Measurements from ENCODE around the gene LMCD1.

DNA sequence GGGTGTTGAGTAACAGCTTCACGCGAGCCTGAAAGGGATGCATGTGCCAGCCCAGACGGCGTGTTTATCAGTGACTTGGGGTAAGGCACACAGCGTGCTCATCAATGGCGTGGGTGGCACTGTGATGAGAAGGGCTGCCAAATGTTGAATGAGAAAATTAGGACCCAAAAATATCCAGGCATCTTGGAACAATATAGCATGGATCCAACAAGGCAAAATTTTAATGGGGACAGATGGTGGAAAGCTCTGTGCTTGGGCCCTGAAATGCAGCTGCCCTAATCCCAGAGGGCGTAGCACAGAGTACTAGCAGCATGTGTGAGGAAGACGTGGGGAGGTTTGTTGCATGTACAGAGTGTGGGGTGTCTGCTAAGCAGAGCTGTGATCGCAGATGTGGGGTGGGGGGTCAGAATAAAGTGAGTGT, 94.1 kb downstream of the LMCD1 start:
- TF ChIP-seq POLR2A (IDR thresholded peaks at IDR 0.05) (no peak), EP300 (IDR thresholded peaks at IDR 0.05) (no peak)
- TF ChIP-seq, protein P1, sequence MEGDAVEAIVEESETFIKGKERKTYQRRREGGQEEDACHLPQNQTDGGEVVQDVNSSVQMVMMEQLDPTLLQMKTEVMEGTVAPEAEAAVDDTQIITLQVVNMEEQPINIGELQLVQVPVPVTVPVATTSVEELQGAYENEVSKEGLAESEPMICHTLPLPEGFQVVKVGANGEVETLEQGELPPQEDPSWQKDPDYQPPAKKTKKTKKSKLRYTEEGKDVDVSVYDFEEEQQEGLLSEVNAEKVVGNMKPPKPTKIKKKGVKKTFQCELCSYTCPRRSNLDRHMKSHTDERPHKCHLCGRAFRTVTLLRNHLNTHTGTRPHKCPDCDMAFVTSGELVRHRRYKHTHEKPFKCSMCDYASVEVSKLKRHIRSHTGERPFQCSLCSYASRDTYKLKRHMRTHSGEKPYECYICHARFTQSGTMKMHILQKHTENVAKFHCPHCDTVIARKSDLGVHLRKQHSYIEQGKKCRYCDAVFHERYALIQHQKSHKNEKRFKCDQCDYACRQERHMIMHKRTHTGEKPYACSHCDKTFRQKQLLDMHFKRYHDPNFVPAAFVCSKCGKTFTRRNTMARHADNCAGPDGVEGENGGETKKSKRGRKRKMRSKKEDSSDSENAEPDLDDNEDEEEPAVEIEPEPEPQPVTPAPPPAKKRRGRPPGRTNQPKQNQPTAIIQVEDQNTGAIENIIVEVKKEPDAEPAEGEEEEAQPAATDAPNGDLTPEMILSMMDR (IDR thresholded peaks at IDR 0.05) = no peak

All from sigmoid colon (tissue), 4 donors.